Mammary epithelial cell (primary cell): ENCODE data around the gene PREP.

Experiments used
- CTCF ChIP-seq, 2 donors: IDR thresholded peaks in 1 of 2; conservative IDR thresholded peaks in 1 of 2; 2 replicates each; pipeline ENCODE4 v1.5.1; 2011 to 2012; ENCODE audit warnings: inconsistent platforms in 2 of 2, low read length in 2 of 2, mild to moderate bottlenecking in 2 of 2, control low read depth in 1 of 2, low read depth in 1 of 2; ENCODE audit not compliant: insufficient read depth in 1 of 2; ENCODE audit errors: extremely low read depth in 1 of 2
- EZH2 ChIP-seq: IDR thresholded peaks from 2 replicates; pipeline ENCODE4 v1.6.1; 2012; ENCODE audit warnings: low read length, inconsistent platforms, borderline replicate concordance

GRCh38 chr6:105384004-105384403 is 18.9 kb downstream of the PREP start:
- no peak for TF ChIP-seq CTCF (conservative IDR thresholded peaks at IDR 0.05 in 1 of 2, IDR thresholded peaks at IDR 0.05 in 1 of 2; ENCODE audit: extremely low read depth in 1 of 2, insufficient read depth in 1 of 2, low read depth in 1 of 2, low read length in 2 of 2)
- TF ChIP-seq EZH2, result no peak
